A673 (cell line): ENCODE results near the gene FBXL13. TPM values are rescaled to one million over a fixed set of nuclear protein-coding genes. Genes with fewer than 3 reads are reported as not detected.
"Not testable (repeated sequence)": the region's sequence is repeated elsewhere in the genome, so short reads cannot be mapped to it uniquely, and the experiment has no call there.

Source experiments
- BruUV-seq: library from RNA; stranded (reverse); fragments of 400-500 nt; replicated peaks from 2 replicates; lab custom pipeline; 2021; lab: Mats Ljungman, UMichigan
- CTCF ChIA-PET: fragments of 300-600 bp; sonication (Branson Sonifier 250); formaldehyde crosslinking; loops from one replicate; lab custom pipeline; 2022; ENCODE audit warnings: antibody characterized with exemption; lab: Charles Lee
- POLR2A ChIA-PET: fragments of 300-600 bp; sonication (Branson Sonifier 250); formaldehyde crosslinking; loops from one replicate; lab custom pipeline; 2022; ENCODE audit warnings: antibody characterized with exemption; ENCODE audit not compliant: low non-redundant PET; lab: Charles Lee
- DNase-seq: peaks from one replicate; pipeline ENCODE4 v3.0.0-alpha.2; 2015; ENCODE audit warnings: low spot score
- H3K27ac ChIP-seq: fragments of 200-600 bp; sonication (generic); 2 replicates; pipeline ENCODE4 v1.5.1; 2016; ENCODE audit warnings: mixed run types, low read depth, mild to moderate bottlenecking, mixed read lengths, antibody characterized with exemption, low read length; ENCODE audit not compliant: poor library complexity, severe bottlenecking
- H3K27me3 ChIP-seq: fragments of 200-600 bp; sonication (generic); replicated peaks from 2 replicates; pipeline ENCODE4 v1.6.1; 2017; ENCODE audit warnings: mixed run types, low read depth, mild to moderate bottlenecking, mixed read lengths, antibody characterized with exemption, low read length; ENCODE audit not compliant: insufficient read depth, poor library complexity
- H3K36me3 ChIP-seq: fragments of 200-600 bp; sonication (generic); 2 replicates; pipeline ENCODE4 v1.6.1; 2016; ENCODE audit warnings: mixed run types, mild to moderate bottlenecking, mixed read lengths, antibody characterized with exemption, low read length; ENCODE audit not compliant: insufficient read depth, poor library complexity, severe bottlenecking
- H3K4me1 ChIP-seq: fragments of 200-600 bp; sonication (generic); 2 replicates; pipeline ENCODE4 v1.6.1; 2017; ENCODE audit warnings: mixed run types, mild to moderate bottlenecking, mixed read lengths, antibody characterized with exemption, low read length; ENCODE audit not compliant: insufficient read depth, poor library complexity, severe bottlenecking
- H3K4me3 ChIP-seq: fragments of 200-600 bp; sonication (generic); 2 replicates; pipeline ENCODE4 v1.5.1; 2016; ENCODE audit warnings: low read depth, mixed run types, mild to moderate bottlenecking, mixed read lengths, low read length; ENCODE audit not compliant: poor library complexity, severe bottlenecking
- H3K9me3 ChIP-seq: fragments of 200-600 bp; sonication (generic); 2 replicates; pipeline ENCODE4 v1.6.1; 2016; ENCODE audit warnings: mixed run types, low read depth, mild to moderate bottlenecking, mixed read lengths, antibody characterized with exemption, low read length; ENCODE audit not compliant: poor library complexity, severe bottlenecking
- CTCF ChIP-seq: fragments of 300-800, 200-600 bp; sonication (generic); conservative IDR thresholded peaks from 2 replicates; pipeline ENCODE4 v1.5.1; 2017; ENCODE audit warnings: low read depth, mild to moderate bottlenecking, antibody characterized with exemption, low read length, moderate library complexity, mixed read lengths
- EZH2 ChIP-seq: fragments of 200-600 bp; sonication (generic); IDR thresholded peaks from 2 replicates; pipeline ENCODE4 v1.6.1; 2017; ENCODE audit warnings: borderline replicate concordance, low read depth, mild to moderate bottlenecking, mixed read lengths, antibody characterized with exemption, low read length; ENCODE audit not compliant: poor library complexity, severe bottlenecking
- intact Hi-C: fragments of 100-400 bp; cut with micrococcal nuclease; formaldehyde crosslinking; loops from one replicate; pipeline ENCODE4 v1.10.0; 2022; ENCODE audit not compliant: unreplicated experiment
- total RNA-seq: library from RNA; stranded (reverse); gene quantifications from 2 replicates; pipeline ENCODE4 v1.2.3, GENCODE V29; 2021

FBXL13 gene
- total RNA-seq, 1 experiment from 2014 or later, result 0.37 TPM

- Histone ChIP-seq H3K4me1 (no peaks in the 10 kb centered on the region), H3K36me3 (no peaks in the 10 kb centered on the region), H3K27ac (no peak overlapping the region), H3K9me3 (no peaks in the 10 kb centered on the region), H3K27me3 (no peaks in the 10 kb centered on the region), H3K4me3 (no peak overlapping the region)
- ChIA-PET CTCF (no interaction called here), POLR2A (no interaction called here)
- intact Hi-C loops, result no loop called here
- TF ChIP-seq EZH2, result no peak
- TF ChIP-seq CTCF, result no peak
- BruUV-seq, result no TSS peak
- DNase-seq, result no peak
Measured at GRCh38 chr7:102981451-102981850, 93.1 kb downstream of the FBXL13 start.

GRCh38 chr7:102979670-102980069, 94.9 kb downstream of the FBXL13 start:
- BruUV-seq, result no TSS peak
- intact Hi-C loops, result no loop called here

GRCh38 chr7:102978284-102978683, 96.3 kb downstream of the FBXL13 start:
- intact Hi-C loops, result no loop called here
- H3K27ac ChIP-seq, result no peak overlapping the region
- no peaks in the 10 kb centered on the region for H3K9me3 ChIP-seq
- DNase-seq, result no peak
- H3K36me3 ChIP-seq, result no peaks in the 10 kb centered on the region
- CTCF ChIA-PET, result no interaction called here
- H3K4me1 ChIP-seq, result no peaks in the 10 kb centered on the region
- POLR2A ChIA-PET, result no interaction called here
- no peaks in the 10 kb centered on the region for H3K27me3 ChIP-seq
- no TSS peak for BruUV-seq
- no peak overlapping the region for H3K4me3 ChIP-seq
- TF ChIP-seq CTCF (no peak), EZH2 (no peak)

More at GRCh38 chr7:102979670-102980069, 94.9 kb downstream of the FBXL13 start:
- POLR2A ChIA-PET, result no interaction called here
- no peaks in the 10 kb centered on the region for H3K27me3 ChIP-seq
- no peak overlapping the region for H3K4me3 ChIP-seq
- H3K36me3 ChIP-seq, result no peaks in the 10 kb centered on the region
- no peaks in the 10 kb centered on the region for H3K9me3 ChIP-seq
- H3K4me1 ChIP-seq, result no peaks in the 10 kb centered on the region
- H3K27ac ChIP-seq, result no peak overlapping the region
- no peak for TF ChIP-seq EZH2
- TF ChIP-seq CTCF, result no peak
- DNase-seq, result no peak
- CTCF ChIA-PET, result no interaction called here

- H3K9me3 ChIP-seq, H3K4me3 ChIP-seq, CTCF ChIA-PET, H3K27me3 ChIP-seq, H3K4me1 ChIP-seq, intact Hi-C loops, BruUV-seq, H3K36me3 ChIP-seq, H3K27ac ChIP-seq, POLR2A ChIA-PET, DNase-seq: not testable (repeated sequence)
Measured at GRCh38 chr7:102977586-102977985, 97.0 kb downstream of the FBXL13 start.
